GM03348 (cell line): ENCODE data around the gene GLCE.

ENCODE experiments used
- DNase-seq: peaks from one replicate; pipeline ENCODE4 v3.0.0; 2012; ENCODE audit warnings: low spot score

GLCE gene

GRCh38 chr15:69206079-69206478, 45.6 kb downstream of the GLCE start:
- no peak for DNase-seq

- DNase-seq, result no peak
Observed at GRCh38 chr15:69209661-69210060, 49.2 kb downstream of the GLCE start.

- DNase-seq, result no peak
Observed at GRCh38 chr15:69210574-69210973, 50.1 kb downstream of the GLCE start.

GRCh38 chr15:69213786-69214185, 53.4 kb downstream of the GLCE start:
- DNase-seq, result no peak

- DNase-seq, result no peak
Observed at GRCh38 chr15:69215314-69216035, 55.0 kb downstream of the GLCE start.

- DNase-seq, result no peak
Observed at GRCh38 chr15:69217381-69217780, 56.9 kb downstream of the GLCE start.

- no peak for DNase-seq
Observed at GRCh38 chr15:69219690-69220089, 59.3 kb downstream of the GLCE start.

GRCh38 chr15:69222002-69222474, 61.6 kb downstream of the GLCE start:
- DNase-seq, result no peak

- no peak for DNase-seq
Observed at GRCh38 chr15:69223083-69223813, 62.8 kb downstream of the GLCE start.

GRCh38 chr15:69224383-69224782, 63.9 kb downstream of the GLCE start:
- no peak for DNase-seq

- peak; percentile 27 for DNase-seq
Observed at GRCh38 chr15:69225355-69226022, 65.1 kb downstream of the GLCE start.

GRCh38 chr15:69226023-69226355, 65.6 kb downstream of the GLCE start:
- DNase-seq, result no peak

GRCh38 chr15:69232144-69232543, 71.7 kb downstream of the GLCE start:
- peak; percentile 10 for DNase-seq

GRCh38 chr15:69232765-69233164, 72.3 kb downstream of the GLCE start:
- DNase-seq, result peak; percentile 10

GRCh38 chr15:69234676-69235075, 74.2 kb downstream of the GLCE start:
- no peak for DNase-seq

GRCh38 chr15:69236505-69236904, 76.1 kb downstream of the GLCE start:
- DNase-seq, result no peak

GRCh38 chr15:69237718-69238117, 77.3 kb downstream of the GLCE start:
- DNase-seq, result no peak

- DNase-seq, result no peak
Observed at GRCh38 chr15:69244798-69245197, 84.4 kb downstream of the GLCE start.

- peak; percentile 68 for DNase-seq
Observed at GRCh38 chr15:69253156-69253555, 92.7 kb downstream of the GLCE start.

GRCh38 chr15:69265347-69265955, 105.0 kb downstream of the GLCE start:
- peak; percentile 45 for DNase-seq

GRCh38 chr15:69271217-69271616, 110.8 kb downstream of the GLCE start:
- no peak for DNase-seq

- DNase-seq, result no peak
Observed at GRCh38 chr15:69272139-69272538, 111.7 kb downstream of the GLCE start.

GRCh38 chr15:69272891-69273290, 112.5 kb downstream of the GLCE start:
- DNase-seq, result no peak
